NT2/D1 (cell line): ENCODE results near the gene ARAP2.

Source experiments
- SUZ12 ChIP-seq: IDR thresholded peaks from 2 replicates; pipeline ENCODE4 v1.6.1; 2011; ENCODE audit not compliant: insufficient read length, insufficient read depth; ENCODE audit errors: extremely low read depth
- YY1 ChIP-seq: IDR thresholded peaks from 2 replicates; pipeline ENCODE4 v1.6.1; 2011; ENCODE audit not compliant: insufficient read length, insufficient read depth
- ZNF274 ChIP-seq: IDR thresholded peaks from 2 replicates; pipeline ENCODE4 v1.6.1; 2011; ENCODE audit warnings: mild to moderate bottlenecking, low read depth, low read length

GRCh38 chr4:36211084-36211483, 33.2 kb downstream of the ARAP2 start:
- TF ChIP-seq SUZ12: no peak
- no peak for TF ChIP-seq ZNF274
- TF ChIP-seq YY1: no peak
